Hepatocyte (in vitro differentiated cells): ENCODE measurements around the gene IDH3G.

Source experiments
- EZH2 ChIP-seq: fragments of 200-600 bp; sonication (generic); IDR thresholded peaks from 2 replicates; pipeline ENCODE4 v1.6.1; 2016; ENCODE audit warnings: antibody characterized with exemption, mild to moderate bottlenecking, borderline replicate concordance
- TF ChIP-seq, protein P1 (sequence below): fragments of 200-600 bp; sonication (generic); IDR thresholded peaks from 2 replicates; pipeline ENCODE4 v1.5.1; 2016; ENCODE audit warnings: antibody characterized with exemption, mild to moderate bottlenecking; ENCODE audit not compliant: poor library complexity

DNA sequence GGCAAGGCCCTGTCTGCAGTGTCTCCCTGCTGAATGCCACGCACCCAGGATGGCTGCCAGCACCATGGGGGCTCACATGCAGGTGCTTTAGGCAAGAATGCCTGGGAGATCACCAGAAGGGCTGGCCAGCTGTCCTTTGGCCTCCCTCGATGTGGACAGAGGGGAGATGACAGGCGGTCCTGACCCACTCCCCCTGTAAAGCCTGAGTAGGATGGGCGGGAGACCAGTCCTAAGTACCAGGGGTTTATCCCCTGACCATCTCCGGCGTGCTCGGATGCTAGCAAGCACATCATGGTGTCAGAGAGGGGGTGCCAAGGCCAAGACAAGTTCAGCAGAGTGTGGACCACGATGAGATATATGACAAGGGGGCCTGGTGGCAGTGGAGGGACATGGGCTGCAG, 30.9 kb upstream of the IDH3G start:
- TF ChIP-seq, protein P1, sequence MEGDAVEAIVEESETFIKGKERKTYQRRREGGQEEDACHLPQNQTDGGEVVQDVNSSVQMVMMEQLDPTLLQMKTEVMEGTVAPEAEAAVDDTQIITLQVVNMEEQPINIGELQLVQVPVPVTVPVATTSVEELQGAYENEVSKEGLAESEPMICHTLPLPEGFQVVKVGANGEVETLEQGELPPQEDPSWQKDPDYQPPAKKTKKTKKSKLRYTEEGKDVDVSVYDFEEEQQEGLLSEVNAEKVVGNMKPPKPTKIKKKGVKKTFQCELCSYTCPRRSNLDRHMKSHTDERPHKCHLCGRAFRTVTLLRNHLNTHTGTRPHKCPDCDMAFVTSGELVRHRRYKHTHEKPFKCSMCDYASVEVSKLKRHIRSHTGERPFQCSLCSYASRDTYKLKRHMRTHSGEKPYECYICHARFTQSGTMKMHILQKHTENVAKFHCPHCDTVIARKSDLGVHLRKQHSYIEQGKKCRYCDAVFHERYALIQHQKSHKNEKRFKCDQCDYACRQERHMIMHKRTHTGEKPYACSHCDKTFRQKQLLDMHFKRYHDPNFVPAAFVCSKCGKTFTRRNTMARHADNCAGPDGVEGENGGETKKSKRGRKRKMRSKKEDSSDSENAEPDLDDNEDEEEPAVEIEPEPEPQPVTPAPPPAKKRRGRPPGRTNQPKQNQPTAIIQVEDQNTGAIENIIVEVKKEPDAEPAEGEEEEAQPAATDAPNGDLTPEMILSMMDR = no peak
- TF ChIP-seq EZH2 = no peak
